ENCODE results near the gene SLC39A11.

GRCh38 chr17:72611172-72611571 is 481.3 kb downstream of the SLC39A11 start:
- TF ChIP-seq POLR2A (IDR thresholded peaks at IDR 0.05; ENCODE audit: borderline replicate concordance, extremely low read depth, insufficient read depth, insufficient read length) (no peak), CTCF (IDR thresholded peaks at IDR 0.05 in 2 of 3, conservative IDR thresholded peaks at IDR 0.05 in 1 of 3; ENCODE audit: borderline replicate concordance in 1 of 3, insufficient read depth in 1 of 3, low read depth in 2 of 3, low read length in 2 of 3) (no peak), CBX3 (IDR thresholded peaks at IDR 0.05; ENCODE audit: low read depth) (no peak), MAX (IDR thresholded peaks at IDR 0.05) (no peak), EZH2phosphoT487 (IDR thresholded peaks at IDR 0.05; ENCODE audit: borderline replicate concordance) (no peak), POLR2AphosphoS5 (IDR thresholded peaks at IDR 0.05; ENCODE audit: low read depth, low read length) (no peak), CEBPB (IDR thresholded peaks at IDR 0.05; ENCODE audit: low read depth) (no peak), ZNF274 (IDR thresholded peaks at IDR 0.05; ENCODE audit: low read depth, low read length) (no peak), EZH2 (IDR thresholded peaks at IDR 0.05) (no peak)
